Right atrium auricular region (tissue), 2 donors: Measurements from ENCODE around the gene LCA5. TPM values are rescaled to one million over a fixed set of nuclear protein-coding genes. Genes with fewer than 3 reads are reported as not detected.

Source experiments
- DNase-seq: peaks from one replicate; pipeline ENCODE4 v3.0.0-alpha.2; 2019; ENCODE audit warnings: low spot score
- H3K27ac ChIP-seq, 2 donors: fragments of 200-600 bp; sonication (generic); 1 replicate in 1 of 2; 2 replicates in 1 of 2; pipeline ENCODE4 v1.5.1; 2016 to 2019
- H3K27me3 ChIP-seq, 2 donors: fragments of 200-600 bp; sonication (generic); one replicate each; pipeline versions ENCODE4 v1.5.1 to v1.6.0; 2017 to 2019
- H3K36me3 ChIP-seq: fragments of 200-600 bp; sonication (generic); one replicate; pipeline ENCODE4 v1.5.1; 2016
- H3K4me1 ChIP-seq, 2 donors: fragments of 200-600 bp; sonication (generic); one replicate each; pipeline versions ENCODE4 v1.5.1 to v1.6.0; 2017 to 2019
- H3K4me3 ChIP-seq, 2 donors: fragments of 200-600 bp; sonication (generic); 1 replicate in 1 of 2; 2 replicates in 1 of 2; pipeline ENCODE4 v1.5.1; 2017 to 2019; ENCODE audit warnings: mild to moderate bottlenecking in 1 of 2, moderate library complexity in 1 of 2
- H3K9me3 ChIP-seq, 2 donors: fragments of 200-600 bp; sonication (generic); one replicate each; pipeline ENCODE4 v1.5.1; 2019
- CTCF ChIP-seq, 2 donors: fragments of 200-600 bp; sonication (generic); IDR thresholded peaks; one replicate each; pipeline ENCODE4 v1.5.1; 2019; ENCODE audit warnings: antibody characterized with exemption in 2 of 2
- total RNA-seq, 2 donors: library from RNA; depleted of rRNA; stranded (reverse); fragments of >200 nt; gene quantifications; one replicate each; pipeline ENCODE4 v1.1.0, GENCODE V29; 2016

LCA5 gene
- total RNA-seq, 2 donors from 2014 or later = 2.6 to 2.7 TPM

GRCh38 chr6:79571030-79571367 is 33.8 kb upstream of the LCA5 start:
- Histone ChIP-seq H3K36me3 (no peaks in the 10 kb centered on the region), H3K27ac (no peak overlapping the region)

GRCh38 chr6:79570129-79571029 is 33.1 kb upstream of the LCA5 start:
- Histone ChIP-seq H3K4me1 (peaks cover 0 to 12% of the 10 kb centered on the region in 2 donors), H3K36me3 (no peaks in the 10 kb centered on the region), H3K9me3 (no peaks in the 10 kb centered on the region), H3K27me3 (no peaks in the 10 kb centered on the region), H3K4me3 (peak overlapping the region; percentile 1 to 32), H3K27ac (peak overlapping the region in 1 of 2 donors; percentile 44)
- no peak for DNase-seq
- peak; percentile 60 to 76 for TF ChIP-seq CTCF (IDR thresholded peaks at IDR 0.05)

More at GRCh38 chr6:79571030-79571367, 33.8 kb upstream of the LCA5 start:
- Histone ChIP-seq H3K4me3 (peak overlapping the region; percentile 1 to 32), H3K27me3 (no peaks in the 10 kb centered on the region), H3K4me1 (peaks cover 0 to 12% of the 10 kb centered on the region in 2 donors), H3K9me3 (no peaks in the 10 kb centered on the region)
- DNase-seq = no peak
- TF ChIP-seq CTCF (IDR thresholded peaks at IDR 0.05) = peak in 1 of 2 donors; percentile 15

- H3K36me3 ChIP-seq = no peaks in the 10 kb centered on the region
- peaks cover 0 to 12% of the 10 kb centered on the region in 2 donors for H3K4me1 ChIP-seq
- H3K27me3 ChIP-seq = no peaks in the 10 kb centered on the region
- DNase-seq = no peak
- TF ChIP-seq CTCF (IDR thresholded peaks at IDR 0.05) = no peak
- H3K4me3 ChIP-seq = no peak overlapping the region
- no peaks in the 10 kb centered on the region for H3K9me3 ChIP-seq
- no peak overlapping the region for H3K27ac ChIP-seq
Measured at GRCh38 chr6:79568996-79569395, 31.8 kb upstream of the LCA5 start.

- no peaks in the 10 kb centered on the region for H3K4me1 ChIP-seq
- no peak for DNase-seq
- no peaks in the 10 kb centered on the region for H3K36me3 ChIP-seq
Measured at GRCh38 chr6:79564636-79565035, 27.4 kb upstream of the LCA5 start.

GRCh38 chr6:79559706-79560105 is 22.5 kb upstream of the LCA5 start:
- no peaks in the 10 kb centered on the region for H3K36me3 ChIP-seq
- no peaks in the 10 kb centered on the region for H3K27me3 ChIP-seq
- no peak for DNase-seq
- no peak overlapping the region for H3K4me3 ChIP-seq
- H3K9me3 ChIP-seq = no peaks in the 10 kb centered on the region
- TF ChIP-seq CTCF (IDR thresholded peaks at IDR 0.05) = no peak
- H3K27ac ChIP-seq = no peak overlapping the region
- no peaks in the 10 kb centered on the region for H3K4me1 ChIP-seq

More at GRCh38 chr6:79564636-79565035, 27.4 kb upstream of the LCA5 start:
- no peaks in the 10 kb centered on the region for H3K27me3 ChIP-seq
- no peak overlapping the region for H3K4me3 ChIP-seq
- no peak for TF ChIP-seq CTCF (IDR thresholded peaks at IDR 0.05)
- no peaks in the 10 kb centered on the region for H3K9me3 ChIP-seq
- no peak overlapping the region for H3K27ac ChIP-seq
